IPS-NIHi7 (cell line): ENCODE data around the gene HACL1.

ENCODE experiments used
- DNase-seq: peaks from one replicate; pipeline ENCODE4 v3.0.0; 2012; ENCODE audit warnings: mixed read lengths; ENCODE audit errors: extremely low spot score

HACL1 gene

GRCh38 chr3:15523660-15524417, 77.5 kb downstream of the HACL1 start:
- DNase-seq, result no peak

- no peak for DNase-seq
These were observed 79.4 kb downstream of the HACL1 start for GRCh38 chr3:15522016-15522415.

GRCh38 chr3:15521573-15521965, 79.8 kb downstream of the HACL1 start, which contains the start of gene COLQ:
COLQ (minus strand) TSS chr3:15521706; CDS start chr3:15521625, 81 bp downstream.
- DNase-seq, result no peak

DNA sequence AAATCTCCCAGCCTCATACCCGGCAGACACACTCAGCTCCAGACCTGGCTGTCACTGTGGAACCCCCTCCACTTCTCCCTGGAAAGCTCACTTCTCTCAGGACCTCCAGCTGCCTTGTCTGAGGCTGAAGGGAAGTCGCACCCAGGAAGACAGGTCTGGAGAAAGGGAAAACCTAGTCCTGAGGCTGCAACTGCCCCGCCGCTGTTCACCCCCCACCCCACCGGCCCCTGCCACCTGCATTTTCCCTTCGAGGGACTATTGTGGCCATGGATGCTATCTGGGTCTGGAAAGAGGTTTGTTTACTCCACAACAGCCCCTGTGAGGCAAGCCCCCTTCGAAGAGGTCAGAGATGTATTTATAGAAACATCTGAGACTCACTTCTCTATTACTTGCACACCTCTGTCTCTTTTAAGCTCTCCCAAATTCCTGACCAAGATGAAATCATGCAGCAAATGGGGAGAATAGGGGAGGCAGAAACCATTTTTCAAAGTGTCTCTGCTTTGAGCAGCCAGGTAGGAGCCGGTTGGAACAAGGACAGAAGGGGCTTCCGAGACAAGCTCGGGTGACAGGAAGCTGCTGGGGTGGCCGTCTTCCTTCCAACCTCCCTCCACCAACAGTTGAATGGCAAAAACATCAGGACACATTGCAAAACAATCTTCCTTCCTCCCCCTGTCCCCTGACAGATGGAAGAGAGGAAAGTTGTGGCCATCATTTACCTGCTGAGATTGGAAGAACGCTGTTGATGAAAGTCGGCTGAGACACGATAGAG, 80.4 kb downstream of the HACL1 start:
- DNase-seq, result no peak

DNA sequence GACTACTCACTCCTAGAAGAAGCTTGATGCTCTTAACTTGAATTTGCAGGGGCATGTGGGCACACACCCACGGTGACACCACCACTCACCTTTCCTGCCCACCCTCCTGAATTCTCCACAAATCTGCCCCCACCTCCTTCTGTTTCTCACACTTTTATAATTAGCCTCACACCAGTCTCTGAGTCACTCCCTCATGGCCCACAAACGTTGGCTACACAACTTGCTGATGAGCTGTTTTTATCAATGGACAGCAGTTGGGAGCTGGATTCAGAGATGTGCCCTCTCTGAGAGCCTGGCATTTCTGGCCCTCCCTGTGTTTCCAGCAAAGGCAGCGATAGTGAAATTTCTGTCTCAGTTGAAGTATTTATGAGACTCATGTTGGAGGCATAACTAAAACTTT, 81.2 kb downstream of the HACL1 start:
- no peak for DNase-seq

DNA sequence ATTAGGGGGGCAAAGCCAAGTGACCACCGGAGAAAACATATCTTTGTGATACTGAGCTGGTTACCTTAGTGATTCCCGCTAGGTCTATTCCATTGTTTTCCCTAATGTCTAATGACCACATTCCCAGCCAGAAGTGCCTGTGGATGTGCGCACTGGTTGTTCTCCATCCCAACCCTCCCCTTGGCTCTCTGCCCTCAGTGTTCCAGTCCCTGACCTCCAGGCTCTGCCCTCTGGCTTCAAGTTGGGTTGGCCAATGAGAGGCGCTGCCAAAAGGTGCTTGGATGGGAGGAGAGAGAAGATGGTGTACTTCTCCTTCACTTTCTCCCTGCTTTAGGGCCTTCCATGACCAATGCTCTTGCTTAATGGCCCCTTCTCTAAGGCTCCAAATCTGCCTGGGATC, 82.3 kb downstream of the HACL1 start:
- no peak for DNase-seq

DNA sequence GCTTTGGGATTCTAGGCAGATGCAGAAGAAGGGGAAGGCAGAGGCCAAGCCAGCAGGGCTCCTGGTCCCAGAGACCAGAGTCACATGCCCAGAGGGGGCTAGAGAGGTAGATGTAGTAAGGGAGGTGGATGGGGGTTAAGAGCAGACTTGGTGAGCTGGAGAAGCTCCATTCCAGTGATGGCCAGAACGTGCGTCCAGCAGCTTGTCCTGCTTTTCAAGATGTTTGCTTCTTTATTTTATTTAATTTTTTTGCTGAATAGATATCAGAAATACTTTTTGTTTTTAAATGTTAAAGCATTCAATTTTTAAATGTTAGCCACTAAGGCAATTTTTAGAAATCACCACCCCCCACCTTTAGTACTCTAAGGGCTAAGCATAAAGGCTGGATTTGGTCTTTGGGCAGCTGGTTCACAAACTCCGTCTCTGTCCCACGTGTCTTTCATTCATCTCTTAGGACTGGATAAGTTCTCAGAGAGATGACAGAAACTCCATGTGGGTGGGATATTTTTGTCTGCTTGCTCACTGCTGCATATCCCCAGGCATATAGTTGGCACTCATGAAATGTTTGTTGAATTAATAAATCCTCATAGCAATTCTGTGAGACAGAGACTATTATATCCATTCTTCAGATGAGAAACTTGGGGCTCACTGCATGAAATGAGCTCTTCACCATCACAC, 86.6 kb downstream of the HACL1 start:
- DNase-seq, result no peak

- DNase-seq, result no peak
These were observed 87.3 kb downstream of the HACL1 start for GRCh38 chr3:15513810-15514662.

DNA sequence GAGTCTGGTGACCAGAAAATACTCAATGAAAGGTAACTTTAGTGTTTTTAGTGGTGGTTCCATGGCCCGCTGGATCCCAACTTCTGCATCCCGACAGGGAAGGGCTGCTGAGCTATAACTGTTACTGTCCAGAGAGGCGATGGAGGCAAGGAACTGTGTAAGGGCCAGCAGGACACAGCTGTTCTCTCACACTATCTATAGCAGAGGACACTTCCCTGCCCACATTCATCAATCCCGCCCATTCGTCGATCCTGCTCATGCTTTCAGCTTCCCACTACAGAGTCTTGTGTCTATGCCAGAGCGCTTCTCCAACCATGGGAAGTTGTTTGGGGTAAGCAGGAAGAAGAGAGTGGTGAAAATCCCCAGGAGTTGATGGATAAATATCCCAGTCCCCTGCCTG, 88.3 kb downstream of the HACL1 start:
- DNase-seq, result no peak

- no peak for DNase-seq
These were observed 89.2 kb downstream of the HACL1 start for GRCh38 chr3:15512166-15512565.

- DNase-seq, result no peak
These were observed 90.2 kb downstream of the HACL1 start for GRCh38 chr3:15511156-15511555.
